C4-2B (cell line): Measurements from ENCODE around the gene JAK3.

Experiments
- CTCF ChIP-seq: fragments of 450-650 bp; conservative IDR thresholded peaks from 2 replicates; pipeline ENCODE4 v1.5.1; 2017; ENCODE audit warnings: mild to moderate bottlenecking
- ZFX ChIP-seq: fragments of 450-650 bp; IDR thresholded peaks from 2 replicates; pipeline ENCODE4 v1.6.1; 2017

GRCh38 chr19:17881701-17882100 is 33.9 kb upstream of the JAK3 start:
- TF ChIP-seq CTCF, result no peak
- TF ChIP-seq ZFX, result no peak
